H1 (cell line): ENCODE measurements around the gene TEAD1. TPM values are rescaled to one million over a fixed set of nuclear protein-coding genes. Genes with fewer than 3 reads are reported as not detected.

ENCODE experiments used
- CTBP2 ChIP-seq: IDR thresholded peaks from 2 replicates; pipeline ENCODE4 v1.7.0; 2011; ENCODE audit warnings: borderline replicate concordance, mild to moderate bottlenecking, moderate library complexity, mixed read lengths, low read length; ENCODE audit not compliant: insufficient read depth, insufficient read length
- RFX5 ChIP-seq: IDR thresholded peaks from 2 replicates; pipeline ENCODE4 v1.6.1; 2011; ENCODE audit warnings: low read depth, low read length, improper control_type of control experiment, borderline replicate concordance
- polyA plus RNA-seq, 7 experiments: library from polyadenylated mRNA; depleted of rRNA in 3 of 7; stranded (reverse) in 5 of 7; unstranded in 2 of 7; fragments of >200 nt in 5 of 7; fragments of 200-250 nt in 2 of 7; gene quantifications; 1 replicate in 5 of 7; 2 replicates in 1 of 7; 4 replicates in 1 of 7; pipeline versions ENCODE4 v1.2.1 to v1.2.3, GENCODE V29; 2011 to 2013; ENCODE audit warnings: missing spikeins in 2 of 7, mixed read lengths in 2 of 7
- total RNA-seq: library from RNA; stranded (reverse); fragmentation: NEBNext Ultra II Directional; extraction: Animal tissue kit (Norgen Biotek cat#: 25700); gene quantifications from 2 replicates; pipeline ENCODE4 v1.2.1, GENCODE V29; 2021

The TEAD1 gene
- total and polyA plus RNA-seq, 2 of the 8 experiments (the other 6 are each of a cell fraction or from before 2014, with no cell fraction given): 15.6 to 67.4 TPM

GRCh38 chr11:12762278-12762677, 88.1 kb downstream of the TEAD1 start (continued):
- TF ChIP-seq RFX5 (no peak), CTBP2 (no peak)
